Measurements from ENCODE around the gene BTN1A1. TPM values are rescaled to one million over a fixed set of nuclear protein-coding genes. Genes with fewer than 3 reads are reported as not detected.

BTN1A1 gene
- total RNA-seq, 6 donors from 2014 or later: not detected

- no peak for DNase-seq
- no peaks in the 10 kb centered on the region for H3K27me3 ChIP-seq
- H3K27ac ChIP-seq: peak overlapping the region in 2 of 4 donors; percentile 1 to 16
- H3K4me3 ChIP-seq: no peak overlapping the region
- no peak for TF ChIP-seq EP300 (IDR thresholded peaks at IDR 0.05)
- H3K36me3 ChIP-seq: peaks cover 51 to 92% (median 80%) of the 10 kb centered on the region in 4 donors
- ATAC-seq (ENCODE audit: low FRiP score in 2 of 2): no peak
- 91 to 97% methylated on average over 7 of the region's 7 CpGs for WGBS, 2 donors
- peaks cover 21 to 34% (median 30%) of the 10 kb centered on the region in 4 donors for H3K4me1 ChIP-seq
- H3K9me3 ChIP-seq: no peaks in the 10 kb centered on the region
Measured at GRCh38 chr6:26464416-26465131, 35.5 kb upstream of the BTN1A1 start.

- no peak for TF ChIP-seq EP300 (IDR thresholded peaks at IDR 0.05)
- no peak for TF ChIP-seq POLR2AphosphoS5 (IDR thresholded peaks at IDR 0.05)
- TF ChIP-seq, protein P1, sequence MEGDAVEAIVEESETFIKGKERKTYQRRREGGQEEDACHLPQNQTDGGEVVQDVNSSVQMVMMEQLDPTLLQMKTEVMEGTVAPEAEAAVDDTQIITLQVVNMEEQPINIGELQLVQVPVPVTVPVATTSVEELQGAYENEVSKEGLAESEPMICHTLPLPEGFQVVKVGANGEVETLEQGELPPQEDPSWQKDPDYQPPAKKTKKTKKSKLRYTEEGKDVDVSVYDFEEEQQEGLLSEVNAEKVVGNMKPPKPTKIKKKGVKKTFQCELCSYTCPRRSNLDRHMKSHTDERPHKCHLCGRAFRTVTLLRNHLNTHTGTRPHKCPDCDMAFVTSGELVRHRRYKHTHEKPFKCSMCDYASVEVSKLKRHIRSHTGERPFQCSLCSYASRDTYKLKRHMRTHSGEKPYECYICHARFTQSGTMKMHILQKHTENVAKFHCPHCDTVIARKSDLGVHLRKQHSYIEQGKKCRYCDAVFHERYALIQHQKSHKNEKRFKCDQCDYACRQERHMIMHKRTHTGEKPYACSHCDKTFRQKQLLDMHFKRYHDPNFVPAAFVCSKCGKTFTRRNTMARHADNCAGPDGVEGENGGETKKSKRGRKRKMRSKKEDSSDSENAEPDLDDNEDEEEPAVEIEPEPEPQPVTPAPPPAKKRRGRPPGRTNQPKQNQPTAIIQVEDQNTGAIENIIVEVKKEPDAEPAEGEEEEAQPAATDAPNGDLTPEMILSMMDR (IDR thresholded peaks at IDR 0.05): no peak
- no peak for TF ChIP-seq POLR2A (IDR thresholded peaks at IDR 0.05)
- H3K27ac ChIP-seq: no peak overlapping the region
- H3K27me3 ChIP-seq: no peaks in the 10 kb centered on the region
- H3K4me1 ChIP-seq: peaks cover 9 to 22% (median 18%) of the 10 kb centered on the region in 4 donors
- H3K4me3 ChIP-seq: no peak overlapping the region
- DNase-seq: no peak
- peaks cover 49 to 85% (median 71%) of the 10 kb centered on the region in 4 donors for H3K36me3 ChIP-seq
- H3K9me3 ChIP-seq: no peaks in the 10 kb centered on the region
- WGBS, 2 donors: 74 to 82% methylated on average over 3 of the region's 3 CpGs
- no peak for ATAC-seq (ENCODE audit: low FRiP score in 2 of 2)
Measured at GRCh38 chr6:26465776-26466175, 34.3 kb upstream of the BTN1A1 start.

GRCh38 chr6:26468829-26469228 is 31.3 kb upstream of the BTN1A1 start:
- no peak overlapping the region for H3K4me3 ChIP-seq
- H3K27me3 ChIP-seq: no peaks in the 10 kb centered on the region
- peaks cover 0 to 9% (median 6%) of the 10 kb centered on the region in 4 donors for H3K4me1 ChIP-seq
- 93 to 94% methylated on average over 2 of the region's 2 CpGs for WGBS, 2 donors
- DNase-seq: no peak
- H3K36me3 ChIP-seq: peaks cover 39 to 60% (median 53%) of the 10 kb centered on the region in 4 donors
- H3K27ac ChIP-seq: no peak overlapping the region
- TF ChIP-seq EP300 (IDR thresholded peaks at IDR 0.05): no peak
- H3K9me3 ChIP-seq: no peaks in the 10 kb centered on the region
- ATAC-seq (ENCODE audit: low FRiP score in 2 of 2): no peak

GRCh38 chr6:26470643-26471042 is 29.5 kb upstream of the BTN1A1 start:
- Histone ChIP-seq H3K4me1 (peaks cover 11 to 20% (median 17%) of the 10 kb centered on the region in 4 donors), H3K4me3 (no peak overlapping the region), H3K36me3 (peaks cover 25 to 42% (median 35%) of the 10 kb centered on the region in 4 donors), H3K9me3 (no peaks in the 10 kb centered on the region), H3K27ac (no peak overlapping the region), H3K27me3 (no peaks in the 10 kb centered on the region)
- WGBS, 2 donors: 85 to 89% methylated on average over 4 of the region's 4 CpGs
- ATAC-seq (ENCODE audit: low FRiP score in 2 of 2) (no peak), DNase-seq (no peak)
- TF ChIP-seq POLR2A (IDR thresholded peaks at IDR 0.05) (no peak), POLR2AphosphoS5 (IDR thresholded peaks at IDR 0.05) (no peak), EP300 (IDR thresholded peaks at IDR 0.05) (no peak)
- TF ChIP-seq, protein P1 (IDR thresholded peaks at IDR 0.05): no peak

DNA sequence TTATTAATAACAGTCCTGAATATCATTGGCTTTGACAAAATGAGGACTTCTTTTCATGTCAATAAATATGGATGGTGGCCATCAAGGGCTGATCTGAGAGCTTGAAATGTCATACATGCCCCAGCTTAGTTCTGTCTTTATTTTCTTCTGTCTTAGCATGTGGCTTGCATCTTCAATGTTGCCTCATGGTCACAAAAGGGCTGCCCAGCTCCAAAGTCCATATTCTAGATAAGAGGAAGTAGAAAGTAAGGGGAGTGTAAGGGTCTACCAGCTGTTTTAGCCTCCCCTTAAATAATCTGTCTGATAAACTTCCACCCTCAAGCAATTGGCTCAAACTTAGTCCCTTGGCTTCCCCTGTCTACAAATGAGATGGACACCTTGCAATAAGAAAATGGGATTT is 28.1 kb upstream of the BTN1A1 start:
- Histone ChIP-seq H3K27me3 (no peaks in the 10 kb centered on the region), H3K9me3 (no peaks in the 10 kb centered on the region), H3K4me1 (peaks cover 15 to 25% (median 17%) of the 10 kb centered on the region in 4 donors), H3K27ac (no peak overlapping the region), H3K36me3 (peaks cover 12 to 29% (median 21%) of the 10 kb centered on the region in 4 donors), H3K4me3 (no peak overlapping the region)
- no peak for ATAC-seq (ENCODE audit: low FRiP score in 2 of 2)
- TF ChIP-seq POLR2A (IDR thresholded peaks at IDR 0.05) (no peak), POLR2AphosphoS5 (IDR thresholded peaks at IDR 0.05) (no peak), EP300 (IDR thresholded peaks at IDR 0.05) (no peak)
- TF ChIP-seq, protein P1 (IDR thresholded peaks at IDR 0.05): no peak
- DNase-seq: no peak

Data from upper lobe of left lung (tissue), 6 donors.